ENCODE results near the gene CCDC150.

DNA sequence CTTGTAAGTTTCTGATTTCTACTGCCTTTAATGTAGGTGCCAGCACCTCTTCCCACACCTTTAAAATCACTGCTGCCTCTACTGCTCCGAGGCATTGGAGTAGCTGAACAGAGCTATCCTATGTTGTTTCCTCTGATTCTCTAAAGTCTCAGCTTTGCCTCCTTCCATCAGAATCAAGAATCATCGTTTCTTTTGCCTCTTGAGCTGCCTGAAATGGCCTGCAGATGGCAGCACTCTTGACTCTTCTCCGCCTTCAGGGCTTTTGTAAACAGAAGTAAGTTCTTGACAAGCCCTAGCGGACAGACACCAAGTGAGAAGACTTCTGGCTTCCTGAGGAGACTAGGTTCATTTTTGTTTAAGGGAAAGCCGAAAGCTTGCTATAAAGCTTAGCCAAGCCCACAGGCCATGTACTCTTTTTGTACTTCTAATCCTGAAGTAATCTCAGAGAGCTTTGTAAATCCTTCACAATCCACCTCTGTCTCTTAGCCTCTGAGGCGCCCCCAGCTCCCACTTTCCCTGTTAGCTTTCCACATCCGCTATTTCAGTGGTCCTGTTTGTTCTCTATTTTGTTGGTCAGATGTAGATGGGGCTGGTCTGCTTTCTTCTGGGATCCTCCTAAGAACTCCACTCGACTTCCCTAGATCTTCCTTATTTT lies 111.6 kb downstream of the CCDC150 start:
- TF ChIP-seq POLR2A (IDR thresholded peaks at IDR 0.05; ENCODE audit: low read depth, low read length) (no peak), POLR2AphosphoS5 (IDR thresholded peaks at IDR 0.05; ENCODE audit: low read depth, low read length) (no peak), PAX5 (IDR thresholded peaks at IDR 0.05; ENCODE audit: insufficient read depth, low read length, severe bottlenecking) (no peak), POU2F2 (IDR thresholded peaks at IDR 0.05; ENCODE audit: low read depth, low read length) (no peak), TAF1 (IDR thresholded peaks at IDR 0.05; ENCODE audit: low read depth, low read length) (no peak), SPI1 (IDR thresholded peaks at IDR 0.05; ENCODE audit: low read depth, low read length) (no peak)
